ENCODE results near the gene TRAPPC10. TPM values are rescaled to one million over a fixed set of nuclear protein-coding genes. Genes with fewer than 3 reads are reported as not detected.

Gene TRAPPC10
- total and polyA plus RNA-seq, 2 experiments from 2014 or later = 12.9 to 16.6 TPM

DNA sequence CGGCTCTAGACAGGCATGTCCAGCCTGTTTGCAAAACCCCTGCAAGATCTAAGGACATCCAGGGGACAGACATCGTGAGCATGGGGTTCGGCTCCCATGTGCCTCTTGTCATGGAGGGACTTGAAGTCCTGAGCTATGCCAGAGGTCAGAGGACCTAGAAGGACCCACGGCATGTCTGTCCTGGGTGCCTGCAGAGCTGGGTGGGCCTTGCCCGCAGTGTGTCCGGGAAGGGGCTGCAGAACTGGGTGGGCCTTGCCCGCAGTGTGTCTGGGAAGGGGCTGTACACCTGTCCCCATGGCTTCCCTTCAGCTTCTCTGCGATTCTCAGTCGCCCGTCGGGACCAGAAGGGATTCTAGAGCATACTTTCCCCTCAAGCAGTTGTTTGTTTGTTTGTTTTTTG, 20.0 kb upstream of the TRAPPC10 start:
- H3K27me3 ChIP-seq = no peaks in the 10 kb centered on the region
- no peaks in the 10 kb centered on the region for H3K79me2 ChIP-seq
- no peak overlapping the region for H3K4me2 ChIP-seq
- H3K9me2 ChIP-seq (replicated peaks; ENCODE audit: insufficient read depth) = no peaks in the 10 kb centered on the region
- H2AFZ ChIP-seq = no peak overlapping the region
- no peaks in the 10 kb centered on the region for H4K20me1 ChIP-seq (ENCODE audit: insufficient read depth, poor library complexity, severe bottlenecking)
- no peak overlapping the region for H3K4me3 ChIP-seq
- TF ChIP-seq, protein P1, sequence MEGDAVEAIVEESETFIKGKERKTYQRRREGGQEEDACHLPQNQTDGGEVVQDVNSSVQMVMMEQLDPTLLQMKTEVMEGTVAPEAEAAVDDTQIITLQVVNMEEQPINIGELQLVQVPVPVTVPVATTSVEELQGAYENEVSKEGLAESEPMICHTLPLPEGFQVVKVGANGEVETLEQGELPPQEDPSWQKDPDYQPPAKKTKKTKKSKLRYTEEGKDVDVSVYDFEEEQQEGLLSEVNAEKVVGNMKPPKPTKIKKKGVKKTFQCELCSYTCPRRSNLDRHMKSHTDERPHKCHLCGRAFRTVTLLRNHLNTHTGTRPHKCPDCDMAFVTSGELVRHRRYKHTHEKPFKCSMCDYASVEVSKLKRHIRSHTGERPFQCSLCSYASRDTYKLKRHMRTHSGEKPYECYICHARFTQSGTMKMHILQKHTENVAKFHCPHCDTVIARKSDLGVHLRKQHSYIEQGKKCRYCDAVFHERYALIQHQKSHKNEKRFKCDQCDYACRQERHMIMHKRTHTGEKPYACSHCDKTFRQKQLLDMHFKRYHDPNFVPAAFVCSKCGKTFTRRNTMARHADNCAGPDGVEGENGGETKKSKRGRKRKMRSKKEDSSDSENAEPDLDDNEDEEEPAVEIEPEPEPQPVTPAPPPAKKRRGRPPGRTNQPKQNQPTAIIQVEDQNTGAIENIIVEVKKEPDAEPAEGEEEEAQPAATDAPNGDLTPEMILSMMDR (IDR thresholded peaks at IDR 0.05; ENCODE audit: poor library complexity) = no peak
- TF ChIP-seq EZH2 (IDR thresholded peaks at IDR 0.05; ENCODE audit: borderline replicate concordance) (no peak), EZH2phosphoT487 (IDR thresholded peaks at IDR 0.05; ENCODE audit: low read depth, severe bottlenecking, unreplicated experiment) (no peak)
- DNase-seq (ENCODE audit: low spot score) = no peak
- no peaks in the 10 kb centered on the region for H3K4me1 ChIP-seq (ENCODE audit: insufficient read depth)
- no peaks in the 10 kb centered on the region for H3K9me3 ChIP-seq (ENCODE audit: low read depth)
- H3K27ac ChIP-seq = no peak overlapping the region
- no peaks in the 10 kb centered on the region for H3K36me3 ChIP-seq (replicated peaks; ENCODE audit: insufficient read depth, low read depth)
- 93% methylated on average over 11 of the region's 11 CpGs for WGBS (ENCODE audit: low lambda C conversion rate, missing lambda C conversion rate)

DNA sequence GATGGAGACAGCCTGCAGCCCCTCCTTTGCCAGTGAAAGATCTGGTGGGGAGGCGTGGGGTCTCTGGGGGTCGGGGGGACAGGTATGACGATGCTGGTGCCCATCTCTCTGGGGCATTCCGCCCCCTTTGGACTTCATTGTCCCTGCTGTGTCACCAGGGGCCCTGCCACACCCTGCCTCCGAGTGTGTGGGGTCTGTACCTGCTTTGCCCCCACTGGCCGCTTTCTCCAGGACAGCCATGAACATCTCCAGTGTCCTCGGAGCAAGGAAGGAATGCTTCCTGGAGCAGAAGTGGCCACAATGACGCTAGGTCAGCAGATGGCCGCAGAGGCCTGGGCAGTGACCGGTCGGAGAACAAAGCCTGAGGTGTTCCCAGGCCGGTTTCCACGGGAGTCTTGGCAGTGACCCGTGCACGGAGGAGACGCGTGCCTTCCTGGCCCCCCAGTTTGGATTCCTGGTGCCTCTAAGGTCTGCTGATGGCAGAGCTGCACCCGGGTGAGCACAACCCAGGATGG, 18.6 kb upstream of the TRAPPC10 start:
- H3K4me3 ChIP-seq = no peak overlapping the region
- TF ChIP-seq EZH2phosphoT487 (IDR thresholded peaks at IDR 0.05; ENCODE audit: low read depth, severe bottlenecking, unreplicated experiment) = no peak
- no peak overlapping the region for H3K27ac ChIP-seq
- no peak overlapping the region for H3K4me2 ChIP-seq
- no peak for DNase-seq (ENCODE audit: low spot score)
- H3K9me2 ChIP-seq (replicated peaks; ENCODE audit: insufficient read depth) = no peaks in the 10 kb centered on the region
- WGBS (ENCODE audit: low lambda C conversion rate, missing lambda C conversion rate) = 86% methylated on average over 12 of the region's 18 CpGs
- no peak overlapping the region for H2AFZ ChIP-seq
- no peaks in the 10 kb centered on the region for H3K36me3 ChIP-seq (replicated peaks; ENCODE audit: insufficient read depth, low read depth)
- no peaks in the 10 kb centered on the region for H3K27me3 ChIP-seq
- H3K4me1 ChIP-seq (ENCODE audit: insufficient read depth) = no peaks in the 10 kb centered on the region
- H3K9me3 ChIP-seq (ENCODE audit: low read depth) = no peaks in the 10 kb centered on the region
- no peaks in the 10 kb centered on the region for H3K79me2 ChIP-seq
- no peaks in the 10 kb centered on the region for H4K20me1 ChIP-seq (ENCODE audit: insufficient read depth, poor library complexity, severe bottlenecking)

DNA sequence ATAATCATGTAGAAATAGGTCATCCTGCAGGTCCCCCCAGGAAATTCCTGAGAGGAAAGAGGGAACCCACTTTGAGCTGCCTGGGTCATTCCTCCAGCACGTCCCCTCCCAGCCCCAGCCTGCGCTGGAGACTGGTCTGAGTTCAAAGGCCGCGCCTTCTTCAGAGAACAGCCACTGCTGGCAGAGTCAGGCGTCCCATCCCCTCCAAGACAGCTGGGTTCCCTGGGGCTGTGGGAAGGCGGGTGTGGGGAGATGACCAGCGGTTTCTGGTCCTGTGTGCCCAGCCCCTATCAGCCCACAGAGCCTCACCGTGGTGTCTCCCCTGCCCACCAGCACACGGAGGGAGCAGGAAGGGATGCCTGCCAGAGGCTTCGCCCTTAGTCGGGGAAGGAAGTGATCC, 18.0 kb upstream of the TRAPPC10 start:
- no peaks in the 10 kb centered on the region for H3K27me3 ChIP-seq
- H3K9me2 ChIP-seq (replicated peaks; ENCODE audit: insufficient read depth) = no peaks in the 10 kb centered on the region
- no peak overlapping the region for H3K4me3 ChIP-seq
- H3K9me3 ChIP-seq (ENCODE audit: low read depth) = no peaks in the 10 kb centered on the region
- DNase-seq (ENCODE audit: low spot score) = no peak
- no peak for TF ChIP-seq EZH2 (IDR thresholded peaks at IDR 0.05; ENCODE audit: borderline replicate concordance)
- no peak for TF ChIP-seq EZH2phosphoT487 (IDR thresholded peaks at IDR 0.05; ENCODE audit: low read depth, severe bottlenecking, unreplicated experiment)
- TF ChIP-seq, protein P1 (IDR thresholded peaks at IDR 0.05; ENCODE audit: poor library complexity) = no peak
- H3K36me3 ChIP-seq (replicated peaks; ENCODE audit: insufficient read depth, low read depth) = no peaks in the 10 kb centered on the region
- no peaks in the 10 kb centered on the region for H3K4me1 ChIP-seq (ENCODE audit: insufficient read depth)
- no peak overlapping the region for H3K27ac ChIP-seq
- no peak overlapping the region for H3K4me2 ChIP-seq
- H3K79me2 ChIP-seq = no peaks in the 10 kb centered on the region
- no peak overlapping the region for H2AFZ ChIP-seq
- H4K20me1 ChIP-seq (ENCODE audit: insufficient read depth, poor library complexity, severe bottlenecking) = no peaks in the 10 kb centered on the region
- 65% methylated on average over 11 of the region's 11 CpGs for WGBS (ENCODE audit: low lambda C conversion rate, missing lambda C conversion rate)

- no peak for DNase-seq (ENCODE audit: low spot score)
- H4K20me1 ChIP-seq (ENCODE audit: insufficient read depth, poor library complexity, severe bottlenecking) = no peaks in the 10 kb centered on the region
- H3K27ac ChIP-seq = no peak overlapping the region
- H3K4me2 ChIP-seq = no peak overlapping the region
- no peak overlapping the region for H3K4me3 ChIP-seq
- H3K4me1 ChIP-seq (ENCODE audit: insufficient read depth) = no peaks in the 10 kb centered on the region
- H3K36me3 ChIP-seq (replicated peaks; ENCODE audit: insufficient read depth, low read depth) = no peaks in the 10 kb centered on the region
- H3K9me3 ChIP-seq (ENCODE audit: low read depth) = no peaks in the 10 kb centered on the region
- no peaks in the 10 kb centered on the region for H3K79me2 ChIP-seq
- no peaks in the 10 kb centered on the region for H3K9me2 ChIP-seq (replicated peaks; ENCODE audit: insufficient read depth)
- TF ChIP-seq, protein P1 (IDR thresholded peaks at IDR 0.05; ENCODE audit: poor library complexity) = no peak
- TF ChIP-seq EZH2 (IDR thresholded peaks at IDR 0.05; ENCODE audit: borderline replicate concordance) (no peak), EZH2phosphoT487 (IDR thresholded peaks at IDR 0.05; ENCODE audit: low read depth, severe bottlenecking, unreplicated experiment) (no peak)
- H3K27me3 ChIP-seq = no peaks in the 10 kb centered on the region
- 92% methylated on average over 9 of the region's 9 CpGs for WGBS (ENCODE audit: low lambda C conversion rate, missing lambda C conversion rate)
- no peak overlapping the region for H2AFZ ChIP-seq
Observed at GRCh38 chr21:43994646-43995045, 17.5 kb upstream of the TRAPPC10 start.

Measured in hepatocyte (in vitro differentiated cells).